IMR-90 (cell line): Measurements from ENCODE around the gene TTLL9.

Experiments
- BHLHE40 ChIP-seq: fragments of 150-350 bp; IDR thresholded peaks from 2 replicates; pipeline ENCODE4 v1.6.1; 2016; ENCODE audit warnings: mild to moderate bottlenecking, low read depth, low read length
- POLR2A ChIP-seq: IDR thresholded peaks from 2 replicates; pipeline ENCODE4 v1.6.1; 2012; ENCODE audit warnings: mild to moderate bottlenecking, low read depth, low read length
- TF ChIP-seq, protein P1 (sequence below): conservative IDR thresholded peaks from 2 replicates; pipeline ENCODE4 v1.5.1; 2012; ENCODE audit warnings: mild to moderate bottlenecking, low read depth, low read length, improper control_type of control experiment

DNA sequence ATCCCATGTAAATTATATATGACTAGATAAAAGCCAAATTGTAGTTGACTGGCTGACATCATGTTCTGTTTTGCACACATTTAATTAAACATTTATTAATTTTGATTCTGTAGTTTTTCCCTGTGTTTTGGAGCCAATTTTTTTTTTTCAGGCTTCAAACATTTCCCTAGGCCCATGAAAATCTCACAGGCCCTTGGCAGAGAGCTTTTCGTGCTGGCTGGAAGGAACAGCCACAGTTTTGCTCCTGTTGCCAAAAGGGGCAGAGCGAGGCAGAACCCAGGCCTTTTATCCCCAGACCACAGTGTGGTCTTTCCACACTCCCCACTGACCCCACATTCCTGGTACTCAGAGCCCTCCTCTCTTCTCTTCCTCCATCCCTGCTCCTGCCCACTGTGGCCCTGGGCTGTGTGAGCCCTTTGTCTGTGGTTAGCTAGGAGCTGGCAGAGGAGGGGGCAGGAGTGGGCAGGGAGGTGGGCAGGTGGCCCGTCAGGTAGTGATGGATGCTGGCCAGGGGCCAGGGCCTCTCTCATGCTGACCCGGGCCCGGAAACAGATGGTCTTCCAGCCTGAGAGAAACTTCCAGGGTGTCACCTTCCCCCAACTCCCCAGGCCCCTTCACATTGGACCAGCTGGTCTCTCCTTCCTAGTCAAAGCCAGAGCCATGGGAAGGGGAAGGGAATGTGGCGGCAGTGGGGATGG, 120.4 kb downstream of the TTLL9 start:
- TF ChIP-seq POLR2A: no peak
- TF ChIP-seq, protein P1, sequence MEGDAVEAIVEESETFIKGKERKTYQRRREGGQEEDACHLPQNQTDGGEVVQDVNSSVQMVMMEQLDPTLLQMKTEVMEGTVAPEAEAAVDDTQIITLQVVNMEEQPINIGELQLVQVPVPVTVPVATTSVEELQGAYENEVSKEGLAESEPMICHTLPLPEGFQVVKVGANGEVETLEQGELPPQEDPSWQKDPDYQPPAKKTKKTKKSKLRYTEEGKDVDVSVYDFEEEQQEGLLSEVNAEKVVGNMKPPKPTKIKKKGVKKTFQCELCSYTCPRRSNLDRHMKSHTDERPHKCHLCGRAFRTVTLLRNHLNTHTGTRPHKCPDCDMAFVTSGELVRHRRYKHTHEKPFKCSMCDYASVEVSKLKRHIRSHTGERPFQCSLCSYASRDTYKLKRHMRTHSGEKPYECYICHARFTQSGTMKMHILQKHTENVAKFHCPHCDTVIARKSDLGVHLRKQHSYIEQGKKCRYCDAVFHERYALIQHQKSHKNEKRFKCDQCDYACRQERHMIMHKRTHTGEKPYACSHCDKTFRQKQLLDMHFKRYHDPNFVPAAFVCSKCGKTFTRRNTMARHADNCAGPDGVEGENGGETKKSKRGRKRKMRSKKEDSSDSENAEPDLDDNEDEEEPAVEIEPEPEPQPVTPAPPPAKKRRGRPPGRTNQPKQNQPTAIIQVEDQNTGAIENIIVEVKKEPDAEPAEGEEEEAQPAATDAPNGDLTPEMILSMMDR: no peak
- no peak for TF ChIP-seq BHLHE40
